GM23338 (cell line): ENCODE results near the gene CGRRF1. TPM values are rescaled to one million over a fixed set of nuclear protein-coding genes. Genes with fewer than 3 reads are reported as not detected.

Source experiments
- ATAC-seq: fragments of 200-7000 bp; cut with Tn5 transposase; 3 replicates; pipeline ENCODE4 v1.9.1; 2020
- DNase-seq: peaks from one replicate; pipeline ENCODE4 v3.0.0-alpha.2; 2015; ENCODE audit warnings: low spot score
- H2AFZ ChIP-seq: fragments of 200-600 bp; sonication (generic); 2 replicates; pipeline ENCODE4 v1.8.0; 2016; ENCODE audit warnings: antibody characterized with exemption, mild to moderate bottlenecking, moderate library complexity
- H3F3A ChIP-seq: fragments of 200-600 bp; sonication (generic); replicated peaks from 2 replicates; pipeline ENCODE4 v1.8.0; 2017; ENCODE audit warnings: antibody characterized with exemption, mixed run types, low read depth
- H3K27ac ChIP-seq: fragments of 200-600 bp; sonication (generic); 2 replicates; pipeline ENCODE4 v1.6.1; 2016; ENCODE audit warnings: low read depth
- H3K27me3 ChIP-seq: fragments of 200-600 bp; sonication (generic); 2 replicates; pipeline ENCODE4 v1.8.0; 2016; ENCODE audit warnings: mild to moderate bottlenecking, mixed run types, moderate library complexity; ENCODE audit not compliant: insufficient read depth
- H3K36me3 ChIP-seq: fragments of 200-600 bp; sonication (generic); 2 replicates; pipeline ENCODE4 v1.8.0; 2016; ENCODE audit warnings: mild to moderate bottlenecking; ENCODE audit not compliant: insufficient read depth
- H3K4me1 ChIP-seq: fragments of 200-600 bp; sonication (generic); 2 replicates; pipeline ENCODE4 v1.8.0; 2016; ENCODE audit warnings: mild to moderate bottlenecking, moderate library complexity; ENCODE audit not compliant: insufficient read depth
- H3K4me2 ChIP-seq: fragments of 200-600 bp; sonication (generic); 2 replicates; pipeline ENCODE4 v1.7.1; 2017; ENCODE audit warnings: mixed run types
- H3K4me3 ChIP-seq: fragments of 200-600 bp; sonication (generic); 2 replicates; pipeline ENCODE4 v1.6.1; 2016; ENCODE audit warnings: mixed run types
- H3K79me2 ChIP-seq: fragments of 200-600 bp; sonication (generic); replicated peaks from 2 replicates; pipeline ENCODE4 v1.8.0; 2017; ENCODE audit warnings: mild to moderate bottlenecking; ENCODE audit not compliant: insufficient read depth
- H3K9me2 ChIP-seq: fragments of 200-600 bp; sonication (generic); 2 replicates; pipeline ENCODE4 v1.8.0; 2017; ENCODE audit not compliant: insufficient read depth
- H4K20me1 ChIP-seq: fragments of 200-600 bp; sonication (generic); replicated peaks from 2 replicates; pipeline ENCODE4 v1.8.0; 2017; ENCODE audit warnings: mild to moderate bottlenecking; ENCODE audit not compliant: insufficient read depth
- H3K27ac Mint-ChIP-seq: 2 replicates; pipeline ENCODE4 v1.8.0; 2020; ENCODE audit warnings: inconsistent platforms, mild to moderate bottlenecking, moderate library complexity, mixed read lengths
- H3K27me3 Mint-ChIP-seq: 3 replicates; pipeline ENCODE4 v1.8.0; 2022; ENCODE audit warnings: low read depth, mild to moderate bottlenecking, moderate library complexity, mixed read lengths, inconsistent platforms; ENCODE audit not compliant: insufficient read depth, poor library complexity
- H3K36me3 Mint-ChIP-seq: 3 replicates; pipeline ENCODE4 v1.8.0; 2021; ENCODE audit warnings: low read depth, mild to moderate bottlenecking, inconsistent platforms, moderate library complexity, mixed read lengths
- H3K4me1 Mint-ChIP-seq: 3 replicates; pipeline ENCODE4 v1.8.0; 2020; ENCODE audit warnings: mild to moderate bottlenecking, inconsistent platforms, mixed read lengths
- H3K4me3 Mint-ChIP-seq: 3 replicates; pipeline ENCODE4 v1.8.0; 2021; ENCODE audit warnings: moderate library complexity, mild to moderate bottlenecking, inconsistent platforms, mixed read lengths
- H3K9me3 Mint-ChIP-seq: 3 replicates; pipeline ENCODE4 v1.8.0; 2020; ENCODE audit warnings: moderate library complexity, mild to moderate bottlenecking, inconsistent platforms, mixed read lengths
- CTCF ChIP-seq, 2 experiments: fragments of 200-600 bp in 1 of 2; sonication (generic) in 1 of 2; conservative IDR thresholded peaks; 2 replicates each; pipeline versions ENCODE4 v1.5.1 to v1.6.1; 2016 to 2017; ENCODE audit warnings: antibody characterized with exemption in 2 of 2, low read depth in 2 of 2, mild to moderate bottlenecking in 2 of 2, moderate library complexity in 1 of 2
- EZH2 ChIP-seq: fragments of 200-600 bp; sonication (generic); IDR thresholded peaks from one replicate; pipeline ENCODE4 v1.8.0; 2017; ENCODE audit warnings: antibody characterized with exemption, mild to moderate bottlenecking, low read depth; ENCODE audit not compliant: unreplicated experiment
- JUNB ChIP-seq: IDR thresholded peaks from one replicate; pipeline ENCODE4 v1.6.1; 2016; ENCODE audit warnings: antibody characterized with exemption; ENCODE audit not compliant: unreplicated experiment
- NANOG ChIP-seq: IDR thresholded peaks from 2 replicates; pipeline ENCODE4 v1.6.1; 2016; ENCODE audit warnings: antibody characterized with exemption, borderline replicate concordance
- ZNF114 ChIP-seq: fragments of 250-450 bp; sonication (Bioruptor Pico); IDR thresholded peaks from 2 replicates; pipeline ENCODE4 v1.5.0; 2020; ENCODE audit warnings: mild to moderate bottlenecking, moderate library complexity
- polyA plus RNA-seq: library from polyadenylated mRNA; unstranded; fragments of >200 nt; fragmentation: Nextera tagmentation; extraction: Ambion mirVana; gene quantifications from 2 replicates; pipeline ENCODE4 v1.2.1, GENCODE V29; 2016
- total RNA-seq: library from RNA; depleted of rRNA; stranded (reverse); fragments of >200 nt; shearing (Covaris generic); gene quantifications from 2 replicates; pipeline ENCODE4 v1.2.3, GENCODE V29; 2014
- TF ChIP-seq, protein P1 (sequence below): IDR thresholded peaks from one replicate; pipeline ENCODE4 v1.6.1; 2018; ENCODE audit warnings: antibody characterized with exemption; ENCODE audit not compliant: unreplicated experiment
- TF ChIP-seq, protein P2 (sequence below): fragments of 250-450 bp; sonication (Bioruptor Pico); IDR thresholded peaks from 2 replicates; pipeline ENCODE4 v1.5.0; 2020; ENCODE audit warnings: mild to moderate bottlenecking, moderate library complexity

Gene CGRRF1
- total and polyA plus RNA-seq, 2 experiments from 2014 or later, result 18.8 to 28.3 TPM

DNA sequence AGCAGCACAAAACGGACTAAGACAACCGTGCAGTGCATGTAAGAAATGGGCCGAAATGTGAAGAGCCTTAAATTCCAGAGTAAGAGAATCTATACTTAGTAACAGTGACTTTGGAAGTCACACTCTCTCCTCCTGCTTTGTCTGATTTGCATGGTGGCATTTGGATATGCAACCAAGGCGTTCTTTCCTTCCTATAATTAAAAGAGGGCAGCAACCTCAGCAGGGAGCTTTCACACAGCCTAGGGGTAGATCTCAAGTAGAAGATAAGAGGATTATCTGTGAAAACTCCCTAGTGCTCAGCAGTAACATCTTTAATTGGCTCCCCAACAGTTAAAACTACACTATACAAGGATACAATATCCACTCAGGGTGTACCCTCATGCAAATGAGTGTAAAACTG is 37.4 kb upstream of the CGRRF1 start:
- Histone ChIP-seq H3K4me2 (no peak overlapping the region), H3K4me3 (no peak overlapping the region), H2AFZ (no peak overlapping the region), H3F3A (no peaks in the 10 kb centered on the region), H3K27me3 (no peaks in the 10 kb centered on the region), H3K36me3 (no peaks in the 10 kb centered on the region; the same call in 1 of the 2 replicates), H4K20me1 (no peaks in the 10 kb centered on the region; the same call in 1 of the 2 replicates), H3K79me2 (no peaks in the 10 kb centered on the region), H3K9me2 (no peaks in the 10 kb centered on the region), H3K27ac (no peak overlapping the region), H3K4me1 (no peaks in the 10 kb centered on the region)
- peak; percentile 67 for ATAC-seq
- peaks cover 11% of the 10 kb centered on the region for H3K36me3 Mint-ChIP-seq
- H3K4me1 Mint-ChIP-seq, result peaks cover 13% of the 10 kb centered on the region; the same call in 2 of the 3 replicates
- TF ChIP-seq EZH2 (no peak), ZNF114 (CRISPR knock-in tag) (no peak), JUNB (no peak), CTCF (conservative IDR thresholded peaks at IDR 0.05; ENCODE audit: low read depth in 2 of 2) (no peak)
- TF ChIP-seq, protein P1, sequence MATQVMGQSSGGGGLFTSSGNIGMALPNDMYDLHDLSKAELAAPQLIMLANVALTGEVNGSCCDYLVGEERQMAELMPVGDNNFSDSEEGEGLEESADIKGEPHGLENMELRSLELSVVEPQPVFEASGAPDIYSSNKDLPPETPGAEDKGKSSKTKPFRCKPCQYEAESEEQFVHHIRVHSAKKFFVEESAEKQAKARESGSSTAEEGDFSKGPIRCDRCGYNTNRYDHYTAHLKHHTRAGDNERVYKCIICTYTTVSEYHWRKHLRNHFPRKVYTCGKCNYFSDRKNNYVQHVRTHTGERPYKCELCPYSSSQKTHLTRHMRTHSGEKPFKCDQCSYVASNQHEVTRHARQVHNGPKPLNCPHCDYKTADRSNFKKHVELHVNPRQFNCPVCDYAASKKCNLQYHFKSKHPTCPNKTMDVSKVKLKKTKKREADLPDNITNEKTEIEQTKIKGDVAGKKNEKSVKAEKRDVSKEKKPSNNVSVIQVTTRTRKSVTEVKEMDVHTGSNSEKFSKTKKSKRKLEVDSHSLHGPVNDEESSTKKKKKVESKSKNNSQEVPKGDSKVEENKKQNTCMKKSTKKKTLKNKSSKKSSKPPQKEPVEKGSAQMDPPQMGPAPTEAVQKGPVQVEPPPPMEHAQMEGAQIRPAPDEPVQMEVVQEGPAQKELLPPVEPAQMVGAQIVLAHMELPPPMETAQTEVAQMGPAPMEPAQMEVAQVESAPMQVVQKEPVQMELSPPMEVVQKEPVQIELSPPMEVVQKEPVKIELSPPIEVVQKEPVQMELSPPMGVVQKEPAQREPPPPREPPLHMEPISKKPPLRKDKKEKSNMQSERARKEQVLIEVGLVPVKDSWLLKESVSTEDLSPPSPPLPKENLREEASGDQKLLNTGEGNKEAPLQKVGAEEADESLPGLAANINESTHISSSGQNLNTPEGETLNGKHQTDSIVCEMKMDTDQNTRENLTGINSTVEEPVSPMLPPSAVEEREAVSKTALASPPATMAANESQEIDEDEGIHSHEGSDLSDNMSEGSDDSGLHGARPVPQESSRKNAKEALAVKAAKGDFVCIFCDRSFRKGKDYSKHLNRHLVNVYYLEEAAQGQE, result no peak
- no peaks in the 10 kb centered on the region for H3K27me3 Mint-ChIP-seq
- no peak overlapping the region for H3K4me3 Mint-ChIP-seq
- no peak overlapping the region for H3K27ac Mint-ChIP-seq
- H3K9me3 Mint-ChIP-seq, result peaks cover 11% of the 10 kb centered on the region
- no peak for DNase-seq

GRCh38 chr14:54474232-54474793 is 35.4 kb upstream of the CGRRF1 start:
- H3K4me2 ChIP-seq, result no peak overlapping the region
- H4K20me1 ChIP-seq, result no peaks in the 10 kb centered on the region; the same call in 1 of the 2 replicates
- DNase-seq, result no peak
- TF ChIP-seq, protein P2, sequence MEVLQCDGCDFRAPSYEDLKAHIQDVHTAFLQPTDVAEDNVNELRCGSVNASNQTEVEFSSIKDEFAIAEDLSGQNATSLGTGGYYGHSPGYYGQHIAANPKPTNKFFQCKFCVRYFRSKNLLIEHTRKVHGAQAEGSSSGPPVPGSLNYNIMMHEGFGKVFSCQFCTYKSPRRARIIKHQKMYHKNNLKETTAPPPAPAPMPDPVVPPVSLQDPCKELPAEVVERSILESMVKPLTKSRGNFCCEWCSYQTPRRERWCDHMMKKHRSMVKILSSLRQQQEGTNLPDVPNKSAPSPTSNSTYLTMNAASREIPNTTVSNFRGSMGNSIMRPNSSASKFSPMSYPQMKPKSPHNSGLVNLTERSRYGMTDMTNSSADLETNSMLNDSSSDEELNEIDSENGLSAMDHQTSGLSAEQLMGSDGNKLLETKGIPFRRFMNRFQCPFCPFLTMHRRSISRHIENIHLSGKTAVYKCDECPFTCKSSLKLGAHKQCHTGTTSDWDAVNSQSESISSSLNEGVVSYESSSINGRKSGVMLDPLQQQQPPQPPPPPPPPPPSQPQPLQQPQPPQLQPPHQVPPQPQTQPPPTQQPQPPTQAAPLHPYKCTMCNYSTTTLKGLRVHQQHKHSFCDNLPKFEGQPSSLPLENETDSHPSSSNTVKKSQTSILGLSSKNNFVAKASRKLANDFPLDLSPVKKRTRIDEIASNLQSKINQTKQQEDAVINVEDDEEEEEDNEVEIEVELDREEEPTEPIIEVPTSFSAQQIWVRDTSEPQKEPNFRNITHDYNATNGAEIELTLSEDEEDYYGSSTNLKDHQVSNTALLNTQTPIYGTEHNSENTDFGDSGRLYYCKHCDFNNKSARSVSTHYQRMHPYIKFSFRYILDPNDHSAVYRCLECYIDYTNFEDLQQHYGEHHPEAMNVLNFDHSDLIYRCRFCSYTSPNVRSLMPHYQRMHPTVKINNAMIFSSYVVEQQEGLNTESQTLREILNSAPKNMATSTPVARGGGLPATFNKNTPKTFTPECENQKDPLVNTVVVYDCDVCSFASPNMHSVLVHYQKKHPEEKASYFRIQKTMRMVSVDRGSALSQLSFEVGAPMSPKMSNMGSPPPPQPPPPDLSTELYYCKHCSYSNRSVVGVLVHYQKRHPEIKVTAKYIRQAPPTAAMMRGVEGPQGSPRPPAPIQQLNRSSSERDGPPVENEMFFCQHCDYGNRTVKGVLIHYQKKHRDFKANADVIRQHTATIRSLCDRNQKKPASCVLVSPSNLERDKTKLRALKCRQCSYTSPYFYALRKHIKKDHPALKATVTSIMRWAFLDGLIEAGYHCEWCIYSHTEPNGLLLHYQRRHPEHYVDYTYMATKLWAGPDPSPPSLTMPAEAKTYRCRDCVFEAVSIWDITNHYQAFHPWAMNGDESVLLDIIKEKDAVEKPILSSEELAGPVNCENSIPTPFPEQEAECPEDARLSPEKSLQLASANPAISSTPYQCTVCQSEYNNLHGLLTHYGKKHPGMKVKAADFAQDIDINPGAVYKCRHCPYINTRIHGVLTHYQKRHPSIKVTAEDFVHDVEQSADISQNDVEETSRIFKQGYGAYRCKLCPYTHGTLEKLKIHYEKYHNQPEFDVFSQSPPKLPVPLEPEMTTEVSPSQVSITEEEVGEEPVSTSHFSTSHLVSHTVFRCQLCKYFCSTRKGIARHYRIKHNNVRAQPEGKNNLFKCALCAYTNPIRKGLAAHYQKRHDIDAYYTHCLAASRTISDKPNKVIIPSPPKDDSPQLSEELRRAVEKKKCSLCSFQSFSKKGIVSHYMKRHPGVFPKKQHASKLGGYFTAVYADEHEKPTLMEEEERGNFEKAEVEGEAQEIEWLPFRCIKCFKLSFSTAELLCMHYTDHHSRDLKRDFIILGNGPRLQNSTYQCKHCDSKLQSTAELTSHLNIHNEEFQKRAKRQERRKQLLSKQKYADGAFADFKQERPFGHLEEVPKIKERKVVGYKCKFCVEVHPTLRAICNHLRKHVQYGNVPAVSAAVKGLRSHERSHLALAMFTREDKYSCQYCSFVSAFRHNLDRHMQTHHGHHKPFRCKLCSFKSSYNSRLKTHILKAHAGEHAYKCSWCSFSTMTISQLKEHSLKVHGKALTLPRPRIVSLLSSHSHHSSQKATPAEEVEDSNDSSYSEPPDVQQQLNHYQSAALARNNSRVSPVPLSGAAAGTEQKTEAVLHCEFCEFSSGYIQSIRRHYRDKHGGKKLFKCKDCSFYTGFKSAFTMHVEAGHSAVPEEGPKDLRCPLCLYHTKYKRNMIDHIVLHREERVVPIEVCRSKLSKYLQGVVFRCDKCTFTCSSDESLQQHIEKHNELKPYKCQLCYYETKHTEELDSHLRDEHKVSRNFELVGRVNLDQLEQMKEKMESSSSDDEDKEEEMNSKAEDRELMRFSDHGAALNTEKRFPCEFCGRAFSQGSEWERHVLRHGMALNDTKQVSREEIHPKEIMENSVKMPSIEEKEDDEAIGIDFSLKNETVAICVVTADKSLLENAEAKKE (CRISPR knock-in tag), result no peak
- no peak for TF ChIP-seq NANOG
- no peak for TF ChIP-seq JUNB
- no peaks in the 10 kb centered on the region for H3K9me2 ChIP-seq
- H3K36me3 Mint-ChIP-seq, result peaks cover 11% of the 10 kb centered on the region; the same call in 2 of the 3 replicates
- H2AFZ ChIP-seq, result no peak overlapping the region
- H3K4me1 Mint-ChIP-seq, result peaks cover 13% of the 10 kb centered on the region; the same call in 2 of the 3 replicates
- peaks cover 9% of the 10 kb centered on the region for H3K36me3 ChIP-seq
- H3K27ac ChIP-seq, result no peak overlapping the region; the same call in 1 of the 2 replicates
- H3K27me3 Mint-ChIP-seq, result no peaks in the 10 kb centered on the region
- H3K4me3 ChIP-seq, result no peak overlapping the region
- no peaks in the 10 kb centered on the region for H3K79me2 ChIP-seq
- H3K4me1 ChIP-seq, result no peaks in the 10 kb centered on the region
- no peak overlapping the region for H3K4me3 Mint-ChIP-seq
- ATAC-seq, result no peak
- H3K27me3 ChIP-seq, result no peaks in the 10 kb centered on the region
- H3K27ac Mint-ChIP-seq, result no peak overlapping the region
- H3F3A ChIP-seq, result no peaks in the 10 kb centered on the region
- H3K9me3 Mint-ChIP-seq, result 0 out of 3 replicates have a peak, but pooled peaks cover 2% of the 10 kb centered on the region
